Stomach (tissue), 4 donors: Measurements from ENCODE around the gene TSPAN10.

Experiments
- CTCF ChIP-seq, 7 experiments: fragments of 450-650 bp in 4 of 7; fragments of 200-600 bp in 3 of 7; sonication (generic) in 3 of 7; IDR thresholded peaks; one replicate each; pipeline ENCODE4 v1.5.1; 2016 to 2019; ENCODE audit warnings: antibody characterized with exemption in 7 of 7, control low read depth in 2 of 7, mild to moderate bottlenecking in 1 of 7
- POLR2AphosphoS5 ChIP-seq, 3 donors: sonication (generic); formaldehyde crosslinking; IDR thresholded peaks; one replicate each; pipeline ENCODE4 v1.6.1; 2016; ENCODE audit warnings: antibody characterized with exemption in 3 of 3

GRCh38 chr17:81621494-81622130 lies 15.4 kb upstream of the TSPAN10 start:
- TF ChIP-seq CTCF (IDR thresholded peaks at IDR 0.05) (no peak), POLR2AphosphoS5 (IDR thresholded peaks at IDR 0.05) (no peak)
